H1 (cell line): ENCODE measurements around the gene C2orf72. TPM values are rescaled to one million over a fixed set of nuclear protein-coding genes. Genes with fewer than 3 reads are reported as not detected.

Experiments used
- CTCF ChIA-PET: fragments of 300-600 bp; sonication (Branson Sonifier 250); formaldehyde crosslinking; loops from one replicate; lab custom pipeline; 2021; ENCODE audit not compliant: partially characterized antibody; lab: Charles Lee
- POLR2A ChIA-PET: fragments of 300-600 bp; sonication (Branson Sonifier 250); formaldehyde crosslinking; loops from one replicate; lab custom pipeline; 2021; ENCODE audit warnings: inconsistent platforms; ENCODE audit not compliant: partially characterized antibody; lab: Charles Lee
- DNase-seq, 2 experiments: peaks; one replicate each; pipeline versions ENCODE4 v3.0.0 to v3.0.0-alpha.2; 2010 to 2022; ENCODE audit warnings: low spot score in 2 of 2, low read depth in 1 of 2, mixed read lengths in 1 of 2
- FAIRE-seq: peaks from 2 replicates; lab custom pipeline; 2011; peaks lifted over from hg19 to GRCh38; lab: Jason Lieb, UNC
- H2AFZ ChIP-seq: 2 replicates; pipeline ENCODE4 v1.8.1; 2012; ENCODE audit warnings: low read length, inconsistent platforms
- H2AK5ac ChIP-seq: 2 replicates; pipeline ENCODE4 v1.6.1; 2013; ENCODE audit warnings: low read depth, low read length
- H2BK120ac ChIP-seq: replicated peaks from 2 replicates; pipeline ENCODE3; 2013; ENCODE audit warnings: low read depth, low read length, inconsistent platforms
- H2BK12ac ChIP-seq: 2 replicates; pipeline ENCODE4 v1.6.1; 2013; ENCODE audit warnings: low read depth, low read length
- H2BK15ac ChIP-seq: 2 replicates; pipeline ENCODE4 v1.6.1; 2013; ENCODE audit warnings: low read length
- H2BK20ac ChIP-seq: 2 replicates; pipeline ENCODE4 v1.6.1; 2013; ENCODE audit warnings: low read length
- H2BK5ac ChIP-seq: 2 replicates; pipeline ENCODE4 v1.6.1; 2013; ENCODE audit warnings: low read depth, low read length
- H3K14ac ChIP-seq: 2 replicates; pipeline ENCODE4 v1.6.1; 2013; ENCODE audit warnings: inconsistent platforms; ENCODE audit not compliant: insufficient read length
- H3K18ac ChIP-seq: 2 replicates; pipeline ENCODE4 v1.6.1; 2013; ENCODE audit warnings: low read length; ENCODE audit errors: extremely low read depth
- H3K23ac ChIP-seq: 2 replicates; pipeline ENCODE4 v1.6.1; 2013; ENCODE audit warnings: inconsistent platforms; ENCODE audit not compliant: insufficient read length
- H3K23me2 ChIP-seq: 2 replicates; pipeline ENCODE4 v1.6.1; 2013; ENCODE audit warnings: low read depth, low read length
- H3K27ac ChIP-seq: 2 replicates; pipeline ENCODE4 v1.6.1; 2011; ENCODE audit warnings: low read depth, low read length, inconsistent platforms
- H3K27me3 ChIP-seq, 4 experiments: replicated peaks in 1 of 4; 1 replicate in 1 of 4; 2 replicates in 3 of 4; pipeline versions ENCODE4 v1.6.1 to v1.8.1; 2011 to 2013; ENCODE audit warnings: low read length in 3 of 4, mild to moderate bottlenecking in 3 of 4, inconsistent platforms in 2 of 4, mixed read lengths in 2 of 4, moderate library complexity in 1 of 4; ENCODE audit not compliant: control insufficient read depth in 3 of 4, insufficient read depth in 3 of 4; ENCODE audit errors: extremely low read depth in 1 of 4
- H3K36me3 ChIP-seq, 4 experiments: 2 replicates each; pipeline versions ENCODE4 v1.6.1 to v1.8.1; 2011 to 2013; ENCODE audit warnings: mild to moderate bottlenecking in 4 of 4, low read length in 3 of 4, moderate library complexity in 2 of 4, control low read depth in 1 of 4, inconsistent platforms in 1 of 4; ENCODE audit not compliant: insufficient read depth in 4 of 4, control insufficient read depth in 2 of 4
- H3K4ac ChIP-seq: replicated peaks from 2 replicates; pipeline ENCODE3; 2013; ENCODE audit warnings: low read length, low read depth, mixed read lengths, inconsistent platforms; ENCODE audit not compliant: insufficient read length
- H3K4me1 ChIP-seq, 4 experiments: replicated peaks in 1 of 4; 1 replicate in 1 of 4; 2 replicates in 3 of 4; pipeline versions ENCODE4 v1.6.1 to v1.8.1; 2011 to 2013; ENCODE audit warnings: low read length in 3 of 4, inconsistent platforms in 2 of 4, mixed read lengths in 1 of 4; ENCODE audit not compliant: insufficient read depth in 4 of 4, control insufficient read depth in 3 of 4
- H3K4me2 ChIP-seq, 2 experiments: 2 replicates each; pipeline versions ENCODE4 v1.6.1 to v1.8.1; 2011 to 2013; ENCODE audit warnings: low read depth in 2 of 2, low read length in 2 of 2, control low read depth in 1 of 2, inconsistent platforms in 1 of 2, mild to moderate bottlenecking in 1 of 2; ENCODE audit not compliant: insufficient read depth in 1 of 2
- H3K4me3 ChIP-seq, 4 experiments: fragments of 200-600, 300-600 bp in 1 of 4; sonication (generic), shearing (Covaris generic), sonication (Bioruptor Twin) in 1 of 4; 2 replicates each; pipeline versions ENCODE4 v1.5.1 to v1.8.1; 2011 to 2016; ENCODE audit warnings: low read length in 4 of 4, low read depth in 3 of 4, control low read depth in 2 of 4, inconsistent platforms in 2 of 4, mild to moderate bottlenecking in 2 of 4, mixed read lengths in 1 of 4, moderate library complexity in 1 of 4; ENCODE audit not compliant: insufficient read depth in 2 of 4; ENCODE audit errors: extremely low read depth in 1 of 4
- H3K56ac ChIP-seq: replicated peaks from 2 replicates; pipeline ENCODE3; 2013; ENCODE audit warnings: low read depth, mild to moderate bottlenecking, mixed read lengths, low read length, inconsistent platforms; ENCODE audit not compliant: insufficient read length
- H3K79me1 ChIP-seq: 2 replicates; pipeline ENCODE4 v1.6.1; 2013; ENCODE audit warnings: low read depth, low read length, control low read depth
- H3K79me2 ChIP-seq, 2 experiments: 2 replicates each; pipeline versions ENCODE4 v1.6.1 to v1.8.1; 2012 to 2013; ENCODE audit warnings: low read length in 2 of 2, mild to moderate bottlenecking in 2 of 2, inconsistent platforms in 1 of 2; ENCODE audit not compliant: insufficient read depth in 2 of 2, control insufficient read depth in 1 of 2
- H3K9ac ChIP-seq, 4 experiments: replicated peaks in 1 of 4; 1 replicate in 1 of 4; 2 replicates in 3 of 4; pipeline versions ENCODE4 v1.6.1 to v1.8.1; 2011 to 2013; ENCODE audit warnings: low read depth in 3 of 4, low read length in 3 of 4, control low read depth in 2 of 4, mild to moderate bottlenecking in 2 of 4, moderate library complexity in 2 of 4, inconsistent platforms in 1 of 4; ENCODE audit errors: extremely low read depth in 1 of 4
- H3K9me3 ChIP-seq, 2 experiments: 2 replicates each; pipeline versions ENCODE4 v1.6.1 to v1.8.1; 2012 to 2013; ENCODE audit warnings: mild to moderate bottlenecking in 2 of 2, moderate library complexity in 2 of 2, control low read depth in 1 of 2, inconsistent platforms in 1 of 2, low read depth in 1 of 2, low read length in 1 of 2, mixed read lengths in 1 of 2; ENCODE audit not compliant: insufficient read depth in 2 of 2
- H4K20me1 ChIP-seq, 2 experiments: replicated peaks in 1 of 2; 2 replicates each; pipeline versions ENCODE3 to v1.8.1; 2011 to 2013; ENCODE audit warnings: inconsistent platforms in 2 of 2, low read length in 2 of 2, mild to moderate bottlenecking in 1 of 2; ENCODE audit not compliant: insufficient read depth in 2 of 2, control insufficient read depth in 1 of 2
- H4K5ac ChIP-seq: 2 replicates; pipeline ENCODE4 v1.6.1; 2013; ENCODE audit warnings: low read length, low read depth, mixed read lengths, inconsistent platforms; ENCODE audit not compliant: insufficient read length
- H4K8ac ChIP-seq: 2 replicates; pipeline ENCODE4 v1.8.0; 2013; ENCODE audit warnings: mild to moderate bottlenecking, moderate library complexity, low read length, inconsistent platforms; ENCODE audit not compliant: insufficient read depth; ENCODE audit errors: extremely low read depth
- H4K91ac ChIP-seq: replicated peaks from 2 replicates; pipeline ENCODE3; 2013; ENCODE audit warnings: low read length, mixed read lengths, inconsistent platforms; ENCODE audit not compliant: insufficient read length
- ASH2L ChIP-seq: fragments of 200-600, 300-600 bp; sonication (generic); IDR thresholded peaks from one replicate; pipeline ENCODE4 v1.7.1; 2017; ENCODE audit warnings: low read length
- EGR1 ChIP-seq: IDR thresholded peaks from 2 replicates; pipeline ENCODE4 v1.6.1; 2011; ENCODE audit warnings: low read depth, low read length, borderline replicate concordance
- EZH2 ChIP-seq: fragments of 200-600 bp; sonication (generic); IDR thresholded peaks from 2 replicates; pipeline ENCODE4 v1.7.1; 2012; ENCODE audit warnings: low read depth, mild to moderate bottlenecking, moderate library complexity, low read length, inconsistent platforms; ENCODE audit not compliant: severe bottlenecking
- KDM4A ChIP-seq: IDR thresholded peaks from one replicate; pipeline ENCODE4 v1.7.1; 2012; ENCODE audit warnings: low read depth, mild to moderate bottlenecking, moderate library complexity, low read length, inconsistent platforms; ENCODE audit not compliant: severe bottlenecking
- SRF ChIP-seq: IDR thresholded peaks from 2 replicates; pipeline ENCODE4 v1.6.1; 2011; ENCODE audit warnings: mild to moderate bottlenecking, low read depth, low read length, moderate library complexity
- SUZ12 ChIP-seq: fragments of 200-600 bp; sonication (generic); IDR thresholded peaks from 2 replicates; pipeline ENCODE4 v1.6.1; 2012; ENCODE audit warnings: mild to moderate bottlenecking, inconsistent platforms, low read length, moderate library complexity, mixed read lengths
- WGBS, 2 experiments: shearing (Covaris generic) in 1 of 2; methylation state at CpG; one replicate each; pipeline versions ENCODE4 v1.1.6 to v1.1.7; 2013 to 2015; ENCODE audit warnings: low lambda C conversion rate in 2 of 2, mixed read lengths in 2 of 2, inconsistent platforms in 1 of 2, low coverage in 1 of 2, missing lambda C conversion rate in 1 of 2; ENCODE audit not compliant: insufficient replicate concordance in 2 of 2, insufficient coverage in 1 of 2, insufficient read length in 1 of 2; ENCODE audit errors: extremely low coverage in 1 of 2, missing lambda C conversion rate in 1 of 2; 5-methylcytosine and 5-hydroxymethylcytosine counted together
- long read RNA-seq, 2 experiments: library from RNA in 1 of 2; library from capped mRNA in 1 of 2; stranded (forward); transcript quantifications; one replicate each; pipeline ENCODE4 v2.0.0, GENCODE V29; 2021; ENCODE audit warnings: inconsistent platforms in 1 of 2
- polyA minus RNA-seq, 3 experiments: library from RNA; depleted of rRNA, polyadenylated mRNA; stranded (reverse); fragments of >200 nt; gene quantifications; 1 replicate in 2 of 3; 2 replicates in 1 of 3; pipeline ENCODE4 v1.2.3, GENCODE V29; 2011
- polyA plus RNA-seq, 7 experiments: library from polyadenylated mRNA; depleted of rRNA in 3 of 7; stranded (reverse) in 5 of 7; unstranded in 2 of 7; fragments of >200 nt in 5 of 7; fragments of 200-250 nt in 2 of 7; gene quantifications; 1 replicate in 5 of 7; 2 replicates in 1 of 7; 4 replicates in 1 of 7; pipeline versions ENCODE4 v1.2.1 to v1.2.3, GENCODE V29; 2011 to 2013; ENCODE audit warnings: missing spikeins in 2 of 7, mixed read lengths in 2 of 7
- total RNA-seq: library from RNA; stranded (reverse); fragmentation: NEBNext Ultra II Directional; extraction: Animal tissue kit (Norgen Biotek cat#: 25700); gene quantifications from 2 replicates; pipeline ENCODE4 v1.2.1, GENCODE V29; 2021

C2orf72 gene
- total RNA-seq (0.71 and 1.1 TPM in 2 replicates), polyA plus RNA-seq (2011; rRNA removed) (1.7 and 2.6 TPM in 2 replicates), polyA minus RNA-seq (2011; rRNA and poly(A)+ RNA removed) (1.9 and 2.1 TPM in 2 replicates)
- polyA plus RNA-seq (2011; cell fraction: cytosol; rRNA removed) = 3.8 TPM
- polyA plus RNA-seq (2011; cell fraction: nucleus; rRNA removed) = 6.2 TPM
- polyA plus RNA-seq (2012, experiment 1 of 2) = 1.6 to 2.1 TPM (median 1.9 TPM) in 4 replicates
- 1.8 TPM for polyA plus RNA-seq (2012, experiment 2 of 2)
- 0.93 TPM for polyA plus RNA-seq (2013, experiment 1 of 2)
- 0.68 TPM for polyA plus RNA-seq (2013, experiment 2 of 2)
- polyA minus RNA-seq (2011; cell fraction: cytosol; rRNA and poly(A)+ RNA removed) = 0.73 TPM
- 1.1 TPM for polyA minus RNA-seq (2011; cell fraction: nucleus; rRNA and poly(A)+ RNA removed)
- long read RNA-seq, experiment 1 = 0 reads
- long read RNA-seq, experiment 2 = 0 reads

GRCh38 chr2:231037202-231037730, at the start of gene C2orf72:
Gene C2orf72 (plus strand): TSS chr2:231037523. CDS start chr2:231037566, 43 bp downstream.
- Histone ChIP-seq H4K91ac (no peak within 1 kb of the TSS), H3K14ac (no peak within 1 kb of the TSS), H3K4me2 (peak within 1 kb of the TSS; percentile 85 to 100), H3K23me2 (peaks cover 5% of the 10 kb centered on the region), H3K79me2 (no peaks in the 10 kb centered on the region), H3K27ac (no peak within 1 kb of the TSS), H3K18ac (no peak within 1 kb of the TSS), H2BK12ac (no peak within 1 kb of the TSS), H4K20me1 (no peaks in the 10 kb centered on the region), H4K5ac (no peak within 1 kb of the TSS), H3K79me1 (no peaks in the 10 kb centered on the region), H3K9ac (peak within 1 kb of the TSS in 1 of 4 experiments; percentile 38; a peak in 1 of 7 replicates), H3K27me3 (peaks cover 24 to 36% (median 33%) of the 10 kb centered on the region in 4 experiments), H2AK5ac (no peak within 1 kb of the TSS), H3K4me3 (peak within 1 kb of the TSS; percentile 33 to 71 (median 46)), H2BK120ac (no peak within 1 kb of the TSS), H2AFZ (peak within 1 kb of the TSS; percentile 76; the same call in 1 of the 2 replicates), H3K23ac (no peak within 1 kb of the TSS), H2BK20ac (no peak within 1 kb of the TSS), H2BK5ac (no peak within 1 kb of the TSS), H3K56ac (no peak within 1 kb of the TSS), H3K4ac (no peak within 1 kb of the TSS), H2BK15ac (no peak within 1 kb of the TSS), H3K36me3 (no peaks in the 10 kb centered on the region), H3K4me1 (peaks cover 0 to 6% (median under 1%) of the 10 kb centered on the region in 4 experiments; a peak in 4 of 7 replicates), H4K8ac (no peak within 1 kb of the TSS; the same call in 1 of the 2 replicates), H3K9me3 (no peaks in the 10 kb centered on the region)
- WGBS, 2 experiments = 8% methylated on average over 14 of the region's 61 CpGs; no CpG with 5 or more reads in 1 of the 2 experiments
- POLR2A ChIA-PET = interaction anchor here (1.3 kb wide), 1 partner anchor 22 kb away, joined by 3 read pairs; no protein-coding TSS in a partner anchor
- DNase-seq = peak in 1 of 2 experiments; percentile 58
- peak; percentile 17 for TF ChIP-seq SUZ12
- no peak for TF ChIP-seq EGR1
- no peak for TF ChIP-seq SRF
- TF ChIP-seq KDM4A = peak; percentile 50
- peak; percentile 1 for TF ChIP-seq ASH2L
- no peak for TF ChIP-seq EZH2
- FAIRE-seq = no peak
- CTCF ChIA-PET = no interaction called here
